ACC112 (cell line): ENCODE data around the gene PADI4.
"Not testable (repeated sequence)": the region's sequence is repeated elsewhere in the genome, so short reads cannot be mapped to it uniquely, and the experiment has no call there.

Experiments used
- H2AFZ ChIP-seq: fragments of 200-600 bp; sonication (generic); one replicate; pipeline ENCODE4 v1.6.0; 2017; ENCODE audit warnings: antibody characterized with exemption, low read length; ENCODE audit not compliant: unreplicated experiment
- H3K27ac ChIP-seq: fragments of 200-600 bp; sonication (generic); 2 replicates; pipeline ENCODE4 v1.5.1; 2014; ENCODE audit warnings: low read depth, mild to moderate bottlenecking, antibody characterized with exemption, low read length, moderate library complexity
- H3K27me3 ChIP-seq: fragments of 200-600 bp; sonication (generic); 2 replicates; pipeline ENCODE4 v1.6.1; 2014; ENCODE audit warnings: mild to moderate bottlenecking, antibody characterized with exemption, low read length, moderate library complexity, mixed read lengths; ENCODE audit not compliant: insufficient read depth
- H3K36me3 ChIP-seq: fragments of 200-600 bp; sonication (generic); 2 replicates; pipeline ENCODE4 v1.6.1; 2016; ENCODE audit warnings: mild to moderate bottlenecking, antibody characterized with exemption, low read length, moderate library complexity, mixed read lengths; ENCODE audit not compliant: insufficient read depth
- H3K4me1 ChIP-seq: fragments of 200-600 bp; sonication (generic); one replicate; pipeline ENCODE4 v1.6.1; 2016; ENCODE audit warnings: low read length, mixed read lengths; ENCODE audit not compliant: insufficient read depth, unreplicated experiment, control insufficient read depth
- H3K4me3 ChIP-seq: fragments of 200-600 bp; sonication (generic); 2 replicates; pipeline ENCODE4 v1.5.1; 2014; ENCODE audit warnings: mild to moderate bottlenecking, low read depth, low read length
- H3K79me2 ChIP-seq: fragments of 200-600 bp; sonication (generic); one replicate; pipeline ENCODE4 v1.6.0; 2016; ENCODE audit warnings: low read length; ENCODE audit not compliant: control insufficient read depth, unreplicated experiment, insufficient read depth

The PADI4 gene

DNA sequence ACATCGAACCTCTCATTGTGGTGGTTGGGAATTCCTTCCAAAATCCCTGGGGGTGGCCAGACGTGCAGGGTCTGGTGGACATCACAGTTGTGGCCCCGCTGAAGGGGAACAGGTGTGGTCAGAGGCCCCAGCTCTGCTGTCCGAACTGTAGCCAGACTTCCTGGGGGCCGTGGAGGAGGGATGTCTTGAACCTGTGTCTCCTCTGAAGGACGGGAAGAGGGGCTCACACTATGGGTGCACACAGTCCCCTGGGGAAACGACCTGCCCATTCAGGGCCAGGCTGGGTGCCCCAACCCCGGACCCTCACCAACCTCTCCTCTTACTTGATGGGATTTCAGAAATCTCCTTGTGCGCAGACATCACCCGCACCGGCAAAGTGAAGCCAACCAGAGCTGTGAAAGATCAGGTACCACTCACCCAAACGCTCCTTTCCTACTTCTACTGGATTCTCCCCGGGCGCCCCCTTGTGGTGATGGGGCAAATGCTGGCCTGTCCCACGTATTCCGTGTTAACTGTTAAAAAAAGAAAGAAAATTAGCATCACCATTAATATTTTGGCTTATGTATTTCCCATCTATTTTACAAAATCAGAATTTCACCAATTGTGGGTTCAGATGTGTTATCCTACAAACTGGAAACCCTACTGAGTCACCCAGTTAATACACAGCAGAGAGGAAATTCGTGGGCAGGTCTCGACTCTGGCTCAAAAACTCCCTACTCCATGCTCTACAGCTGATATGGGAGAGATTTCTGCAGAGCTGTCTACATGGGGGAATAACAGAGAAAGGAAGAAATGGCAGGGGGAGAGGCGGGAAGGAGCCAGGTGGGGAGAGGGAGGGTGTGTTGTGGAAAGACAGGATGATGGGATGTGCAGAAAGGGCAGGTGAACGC lies 28.1 kb downstream of the PADI4 start:
- H3K27ac ChIP-seq = no peak overlapping the region
- no peak overlapping the region for H2AFZ ChIP-seq
- H3K36me3 ChIP-seq = no peaks in the 10 kb centered on the region
- H3K4me1 ChIP-seq = no peaks in the 10 kb centered on the region
- no peak overlapping the region for H3K4me3 ChIP-seq
- H3K27me3 ChIP-seq = peaks cover 28% of the 10 kb centered on the region
- no peaks in the 10 kb centered on the region for H3K79me2 ChIP-seq

GRCh38 chr1:17338706-17339493 lies 30.9 kb downstream of the PADI4 start:
- Histone ChIP-seq H3K79me2 (no peaks in the 10 kb centered on the region), H3K27ac (no peak overlapping the region), H3K36me3 (no peaks in the 10 kb centered on the region), H3K4me1 (no peaks in the 10 kb centered on the region), H2AFZ (no peak overlapping the region), H3K27me3 (peaks cover 16% of the 10 kb centered on the region), H3K4me3 (no peak overlapping the region)

DNA sequence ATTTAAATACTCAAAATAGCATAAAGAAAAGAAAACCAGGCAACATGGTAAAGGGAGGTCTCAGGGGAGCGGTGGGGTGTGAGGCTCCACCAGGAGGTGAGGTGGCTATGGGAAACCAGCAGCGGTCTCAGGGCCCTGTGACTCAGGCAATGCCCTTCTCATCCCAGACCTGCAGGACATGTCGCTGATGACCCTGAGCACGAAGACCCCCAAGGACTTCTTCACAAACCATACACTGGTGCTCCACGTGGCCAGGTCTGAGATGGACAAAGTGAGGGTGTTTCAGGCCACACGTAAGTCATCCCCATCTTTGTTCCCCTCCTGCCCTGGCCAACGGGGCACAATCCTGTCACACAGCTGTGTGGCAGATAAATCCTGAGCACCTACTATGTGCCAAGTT lies 31.5 kb downstream of the PADI4 start:
- Histone ChIP-seq H3K4me1 (no peaks in the 10 kb centered on the region), H3K36me3 (no peaks in the 10 kb centered on the region), H3K79me2 (no peaks in the 10 kb centered on the region), H3K4me3 (no peak overlapping the region), H3K27ac (no peak overlapping the region), H2AFZ (no peak overlapping the region), H3K27me3 (peaks cover 16% of the 10 kb centered on the region)

- Histone ChIP-seq H3K4me1 (no peaks in the 10 kb centered on the region), H2AFZ (no peak overlapping the region), H3K27ac (no peak overlapping the region), H3K36me3 (no peaks in the 10 kb centered on the region), H3K4me3 (no peak overlapping the region), H3K79me2 (no peaks in the 10 kb centered on the region), H3K27me3 (peaks cover 13% of the 10 kb centered on the region)
Observed at GRCh38 chr1:17340358-17340757, 32.4 kb downstream of the PADI4 start.

DNA sequence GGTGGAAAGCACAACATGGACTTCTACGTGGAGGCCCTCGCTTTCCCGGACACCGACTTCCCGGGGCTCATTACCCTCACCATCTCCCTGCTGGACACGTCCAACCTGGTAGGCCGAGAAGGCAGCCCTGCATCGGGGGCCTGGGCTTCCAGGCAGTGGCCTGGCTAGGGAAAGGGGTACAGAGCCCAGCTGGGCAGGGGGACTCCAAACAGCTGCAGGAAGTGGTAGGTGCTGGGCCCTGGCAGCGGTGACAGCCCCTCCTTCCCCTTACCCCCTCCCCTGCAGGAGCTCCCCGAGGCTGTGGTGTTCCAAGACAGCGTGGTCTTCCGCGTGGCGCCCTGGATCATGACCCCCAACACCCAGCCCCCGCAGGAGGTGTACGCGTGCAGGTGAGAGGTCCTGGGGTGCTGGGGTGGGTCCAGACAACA lies 34.0 kb downstream of the PADI4 start:
- no peaks in the 10 kb centered on the region for H3K79me2 ChIP-seq
- H3K4me3 ChIP-seq = no peak overlapping the region
- H3K36me3 ChIP-seq = no peaks in the 10 kb centered on the region
- no peak overlapping the region for H3K27ac ChIP-seq
- no peaks in the 10 kb centered on the region for H3K4me1 ChIP-seq
- 0 out of 2 replicates have a peak, but pooled peaks cover 9% of the 10 kb centered on the region for H3K27me3 ChIP-seq
- no peak overlapping the region for H2AFZ ChIP-seq

- H3K4me1 ChIP-seq = peaks cover 10% of the 10 kb centered on the region
- not testable (repeated sequence) for H3K27ac ChIP-seq, H3K79me2 ChIP-seq, H3K36me3 ChIP-seq, H3K27me3 ChIP-seq, H3K4me3 ChIP-seq, H2AFZ ChIP-seq
Observed at GRCh38 chr1:17345506-17345905, 37.5 kb downstream of the PADI4 start.

GRCh38 chr1:17346046-17346789 lies 38.2 kb downstream of the PADI4 start:
- Histone ChIP-seq H3K4me3 (no peak overlapping the region), H3K27ac (no peak overlapping the region)

GRCh38 chr1:17347769-17348592 lies 40.0 kb downstream of the PADI4 start:
- H3K79me2 ChIP-seq = no peaks in the 10 kb centered on the region
- H3K4me1 ChIP-seq = peaks cover 10% of the 10 kb centered on the region
- H3K27ac ChIP-seq = no peak overlapping the region
- peak overlapping the region; percentile 75 for H2AFZ ChIP-seq
- H3K36me3 ChIP-seq = no peaks in the 10 kb centered on the region
- H3K27me3 ChIP-seq = peaks cover 9% of the 10 kb centered on the region; the same call in 1 of the 2 replicates
- no peak overlapping the region for H3K4me3 ChIP-seq

More at GRCh38 chr1:17346046-17346789, 38.2 kb downstream of the PADI4 start:
- H3K79me2 ChIP-seq = no peaks in the 10 kb centered on the region
- peaks cover 10% of the 10 kb centered on the region for H3K4me1 ChIP-seq
- no peaks in the 10 kb centered on the region for H3K36me3 ChIP-seq
- H2AFZ ChIP-seq = no peak overlapping the region
- H3K27me3 ChIP-seq = no peaks in the 10 kb centered on the region

- H3K4me1 ChIP-seq = peaks cover 10% of the 10 kb centered on the region
- H3K27ac ChIP-seq = no peak overlapping the region
- no peak overlapping the region for H3K4me3 ChIP-seq
- no peaks in the 10 kb centered on the region for H3K36me3 ChIP-seq
- no peaks in the 10 kb centered on the region for H3K79me2 ChIP-seq
- H2AFZ ChIP-seq = no peak overlapping the region
- H3K27me3 ChIP-seq = peaks cover 14% of the 10 kb centered on the region; the same call in 1 of the 2 replicates
Observed at GRCh38 chr1:17348593-17349234, 40.7 kb downstream of the PADI4 start.
